Inferior parietal cortex (tissue), 1 donor: ENCODE results near the gene USP3.

Experiments used
- DNase-seq: peaks from one replicate; pipeline ENCODE4 v3.0.0-alpha.2; 2016; ENCODE audit errors: extremely low spot score

The USP3 gene

DNA sequence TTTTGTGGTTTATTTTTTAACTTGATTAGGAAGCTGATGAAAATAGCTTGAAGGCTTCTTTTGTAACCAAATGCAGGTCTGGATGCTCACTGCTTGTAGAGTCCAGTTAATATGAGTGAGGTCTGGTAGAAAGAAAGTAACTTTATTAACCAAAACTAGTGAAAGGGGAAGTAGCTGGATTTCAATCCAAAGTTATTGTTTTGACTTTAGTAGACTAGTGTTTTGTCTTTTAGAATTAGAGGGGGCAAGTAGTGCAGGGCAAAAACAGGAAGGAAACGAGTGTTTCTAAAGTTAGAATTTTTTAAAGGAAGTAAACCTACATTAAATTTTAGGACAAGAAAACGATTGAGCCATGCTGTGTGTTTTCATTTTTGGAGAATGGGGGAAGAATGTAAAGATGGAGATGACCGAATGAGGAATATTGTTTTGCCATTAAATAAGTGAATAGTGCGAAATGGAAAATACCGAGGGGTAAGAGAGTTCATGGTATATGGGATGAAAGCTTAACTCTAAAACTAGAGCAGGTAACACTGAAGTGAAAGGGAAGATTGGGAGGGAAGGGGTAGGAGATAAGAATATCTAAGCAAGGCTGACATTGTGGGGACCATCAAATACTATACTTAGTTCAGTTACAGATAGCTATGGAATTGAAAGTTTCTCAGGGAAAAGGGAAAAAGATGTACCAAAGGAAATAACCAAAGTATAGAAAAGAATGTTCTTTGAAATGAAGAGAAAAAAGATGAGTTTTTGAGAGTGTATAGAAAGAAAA is 40.0 kb downstream of the USP3 start:
- DNase-seq: no peak

- DNase-seq: no peak
Observed at GRCh38 chr15:63545520-63545919, 41.1 kb downstream of the USP3 start.

DNA sequence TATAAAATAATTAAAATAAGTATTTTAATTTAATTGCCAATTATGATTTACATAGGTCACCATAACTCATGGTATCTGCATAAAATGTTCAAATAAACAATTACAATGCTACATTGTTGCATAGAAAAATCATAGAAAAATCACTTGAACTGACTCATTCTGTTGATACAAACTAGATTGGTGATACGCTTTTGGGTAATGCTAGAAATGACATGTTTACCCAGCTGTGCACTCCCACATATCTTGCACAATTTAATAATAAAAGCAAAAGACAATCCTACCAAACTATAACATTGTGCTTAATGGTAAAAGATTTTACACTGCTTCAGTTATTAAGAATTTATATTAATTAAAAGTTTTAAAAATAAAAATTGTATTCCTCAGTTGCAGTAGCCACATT is 47.0 kb downstream of the USP3 start:
- DNase-seq: no peak

- no peak for DNase-seq
Observed at GRCh38 chr15:63553388-63553791, 49.0 kb downstream of the USP3 start.

- no peak for DNase-seq
Observed at GRCh38 chr15:63554337-63554927, 50.0 kb downstream of the USP3 start.

DNA sequence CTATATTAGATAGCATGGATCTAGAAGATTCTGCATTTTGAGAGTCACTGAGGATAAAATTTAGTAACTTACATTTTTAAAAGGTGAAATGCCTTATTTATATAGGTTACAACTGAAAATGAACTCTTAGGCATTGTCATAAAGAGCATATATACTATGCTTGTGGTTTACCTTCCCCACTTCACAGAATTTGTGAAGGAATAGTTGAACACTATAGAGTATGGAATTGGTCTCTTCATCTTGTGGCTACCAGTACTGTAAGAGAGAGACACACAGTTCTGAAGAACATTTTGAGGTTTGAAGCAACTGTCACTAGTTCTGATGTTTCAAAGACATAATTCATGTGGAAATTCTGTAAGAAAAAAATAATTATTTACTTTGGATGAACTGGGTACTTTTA is 51.1 kb downstream of the USP3 start:
- DNase-seq: no peak

GRCh38 chr15:63556246-63556645 is 51.9 kb downstream of the USP3 start:
- DNase-seq: no peak

DNA sequence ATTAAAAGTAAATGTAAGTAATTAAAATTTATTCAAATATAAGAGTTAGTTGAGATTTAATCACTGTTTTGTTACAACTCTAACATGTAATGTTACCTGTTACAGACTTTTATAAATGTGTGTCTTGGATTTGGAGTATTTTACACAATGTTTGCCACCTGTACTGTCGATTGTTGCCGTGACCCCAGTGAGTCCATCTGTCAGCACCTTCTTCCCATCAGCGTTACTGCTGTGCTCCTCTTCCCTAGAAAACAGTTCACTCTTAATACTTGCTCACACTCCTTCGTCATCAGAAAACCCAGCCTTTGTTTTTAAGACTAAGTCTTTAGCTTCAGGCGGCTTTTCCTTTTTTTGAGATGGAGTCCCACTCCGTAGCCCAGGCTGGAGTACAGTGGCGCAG is 52.3 kb downstream of the USP3 start:
- DNase-seq: no peak

DNA sequence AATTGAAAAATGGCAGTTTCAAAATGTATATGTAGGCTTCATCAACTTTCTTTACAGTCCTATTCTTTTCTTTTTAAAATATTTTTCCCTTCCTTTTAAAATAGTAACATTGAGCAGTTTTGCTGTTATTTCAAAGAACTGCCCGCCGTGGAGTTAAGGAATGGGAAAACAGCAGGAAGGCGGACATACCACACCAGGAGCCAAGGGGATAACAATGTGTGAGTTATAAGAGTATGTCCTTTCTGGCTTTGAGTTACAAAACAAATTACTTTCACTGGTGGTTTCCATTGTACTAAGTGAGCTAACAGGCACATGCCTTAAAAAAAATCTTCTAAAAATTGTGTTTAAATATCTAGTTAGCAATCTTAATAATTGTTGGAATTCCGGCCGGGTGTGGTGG is 55.4 kb downstream of the USP3 start:
- no peak for DNase-seq

GRCh38 chr15:63560741-63561448 is 56.5 kb downstream of the USP3 start:
- DNase-seq: no peak

GRCh38 chr15:63564093-63564492 is 59.7 kb downstream of the USP3 start:
- no peak for DNase-seq

DNA sequence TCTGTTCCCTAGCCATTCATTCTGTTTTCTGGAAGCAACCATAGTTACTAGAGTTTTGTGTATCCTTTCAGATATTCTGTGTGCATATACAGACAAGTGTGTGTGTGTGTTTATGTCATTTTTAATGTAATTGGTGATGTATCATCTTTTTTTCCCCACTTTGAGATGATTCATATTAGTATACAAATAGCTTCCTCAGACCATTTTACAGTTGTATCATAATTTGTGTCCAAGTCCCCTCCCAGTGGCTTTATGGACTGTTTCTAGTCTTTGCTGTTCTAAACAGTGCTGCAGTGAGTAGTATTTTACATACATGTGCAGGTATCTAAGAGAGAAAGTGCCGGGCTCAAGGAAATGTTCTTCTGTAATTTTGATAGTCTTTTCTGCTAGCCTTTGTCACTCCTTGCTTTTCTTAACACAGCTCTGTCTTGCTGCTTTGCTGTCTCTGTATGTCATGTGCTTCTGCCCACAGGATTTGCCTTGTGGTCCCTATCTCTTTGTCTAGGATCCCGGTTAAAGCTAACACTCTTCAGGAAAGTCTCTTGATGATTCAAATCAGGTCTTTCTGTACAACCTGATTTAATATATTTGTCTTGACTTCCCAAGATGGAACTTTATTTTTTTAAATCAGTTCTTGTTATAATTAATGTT is 61.3 kb downstream of the USP3 start:
- no peak for DNase-seq

- no peak for DNase-seq
Observed at GRCh38 chr15:63572749-63573464, 68.5 kb downstream of the USP3 start.

DNA sequence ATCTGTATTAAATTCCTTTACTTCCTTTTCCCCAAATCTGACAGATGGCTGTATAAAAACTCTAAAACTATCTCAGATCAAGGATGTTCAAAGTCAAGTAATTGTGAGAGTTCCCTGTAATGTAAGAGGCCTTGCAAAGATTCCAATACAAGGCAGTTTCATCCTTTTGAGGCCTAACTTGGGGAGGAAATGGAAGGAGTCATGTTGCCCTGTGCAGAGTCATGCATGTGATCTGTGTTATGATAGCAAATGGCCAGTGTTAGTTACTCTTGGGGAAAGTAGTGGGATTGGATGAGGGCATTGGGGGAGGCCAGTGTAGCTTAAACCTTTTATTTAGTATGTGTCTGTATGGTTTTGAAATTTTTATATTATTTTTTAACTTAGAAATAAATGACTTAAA is 69.1 kb downstream of the USP3 start:
- DNase-seq: no peak

DNA sequence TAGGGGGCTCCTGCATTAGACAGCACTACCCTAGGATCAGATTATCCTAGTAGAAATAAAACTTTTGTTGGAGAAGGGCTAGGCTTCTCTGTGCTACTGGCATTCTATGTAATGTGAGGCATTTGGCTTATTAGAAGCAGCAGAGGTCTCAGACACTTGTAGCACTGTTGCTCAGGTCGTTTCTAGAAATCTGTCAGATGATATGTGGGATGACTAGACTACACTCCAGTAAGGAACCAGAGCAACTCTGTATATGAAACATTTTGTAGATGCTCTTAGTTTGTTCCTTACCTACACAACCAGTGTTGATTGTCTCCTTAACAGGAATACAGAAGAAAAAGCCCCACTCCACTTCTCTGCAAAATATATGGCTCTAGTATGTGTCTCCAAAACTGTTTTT is 70.9 kb downstream of the USP3 start:
- DNase-seq: no peak

DNA sequence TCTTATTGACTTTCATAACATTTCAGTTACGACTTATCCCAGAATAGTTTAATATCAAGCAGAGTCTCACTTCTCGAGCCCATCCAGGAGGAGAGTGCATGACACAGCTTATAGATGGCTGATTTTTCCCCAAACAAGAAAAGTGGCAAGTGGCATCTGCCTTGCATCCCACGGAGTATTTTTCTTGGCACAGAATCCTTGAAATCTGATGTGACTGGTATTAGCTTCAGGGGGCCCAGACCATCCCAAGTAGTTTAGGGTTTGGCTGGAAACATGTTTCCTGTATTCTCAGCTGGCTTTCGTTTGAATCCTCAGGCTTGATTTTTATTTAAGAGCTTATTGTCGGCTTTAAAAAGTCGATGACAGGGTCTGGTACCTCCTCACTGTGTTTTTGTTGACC is 72.0 kb downstream of the USP3 start:
- DNase-seq: no peak

GRCh38 chr15:63582179-63582578 is 77.8 kb downstream of the USP3 start:
- DNase-seq: no peak

- no peak for DNase-seq
Observed at GRCh38 chr15:63582718-63583426, 78.5 kb downstream of the USP3 start.

GRCh38 chr15:63586790-63587189 is 82.4 kb downstream of the USP3 start:
- DNase-seq: no peak

DNA sequence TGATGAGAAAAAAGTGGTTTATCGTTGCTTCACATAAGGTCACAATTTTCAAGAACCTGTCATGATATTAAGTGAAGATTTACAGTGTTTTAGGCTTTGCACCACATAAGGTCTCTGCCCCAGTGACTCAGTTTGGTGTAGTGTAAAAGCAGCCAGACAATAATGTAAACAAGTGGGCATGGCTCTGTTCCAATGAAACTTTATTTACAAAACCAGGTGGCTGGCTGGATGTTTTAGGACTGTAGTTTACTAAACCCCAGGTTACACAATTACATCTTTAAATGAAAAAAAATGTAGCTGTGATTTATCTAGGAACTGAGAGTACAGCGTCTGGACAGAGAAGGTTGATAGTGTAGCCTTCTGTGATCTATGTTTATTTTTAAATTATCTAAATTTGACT is 83.1 kb downstream of the USP3 start:
- DNase-seq: no peak

GRCh38 chr15:63588826-63589225 is 84.4 kb downstream of the USP3 start:
- DNase-seq: no peak
